Measurements from ENCODE around the gene LRCH4. TPM values are rescaled to one million over a fixed set of nuclear protein-coding genes. Genes with fewer than 3 reads are reported as not detected.
"Not testable (repeated sequence)": the region's sequence is repeated elsewhere in the genome, so short reads cannot be mapped to it uniquely, and the experiment has no call there.

The LRCH4 gene
- total and polyA plus RNA-seq, 2 of the 13 experiments (the other 11 are each of a cell fraction or from before 2014, with no cell fraction given), result 7.0 to 9.3 TPM

GRCh38 chr7:100541309-100541708 is 44.6 kb downstream of the LRCH4 start:
- Histone ChIP-seq H3K4me2 (ENCODE audit: low read depth, low read length) (peak overlapping the region; percentile 86), H3K9ac (ENCODE audit: insufficient read depth, low read depth, low read length) (peak overlapping the region; percentile 50), H3K4me1 (ENCODE audit: insufficient read depth, low read length) (peaks cover 57% of the 10 kb centered on the region), H3K79me2 (ENCODE audit: insufficient read depth, low read length) (peaks cover 51% of the 10 kb centered on the region), H3K4me3 (replicated peaks in 1 of 3; ENCODE audit: insufficient read depth in 1 of 3, low read depth in 2 of 3, low read length in 3 of 3) (peak overlapping the region; percentile 93 to 98 (median 96)), H3K27ac (ENCODE audit: extremely low read length, insufficient read depth, low read length) (peak overlapping the region; percentile 96)
- in situ Hi-C loops (cut with HindIII; ENCODE audit: extremely low pct_ligation_motif_present, low pct_unique_long_range_greater_than_20kb); H3K36me3 ChIP-seq (replicated peaks in 1 of 2; ENCODE audit: control insufficient read depth in 1 of 2, insufficient read depth in 2 of 2, low read length in 2 of 2); H4K20me1 ChIP-seq (ENCODE audit: insufficient read depth, low read length); ATAC-seq; H3K9me3 ChIP-seq (ENCODE audit: low read length); CTCF ChIA-PET (ENCODE audit: low intra/inter-chr PET ratio, low total read pairs); FAIRE-seq; H2AFZ ChIP-seq (ENCODE audit: low read length); BruUV-seq (replicated peaks); H3K27me3 ChIP-seq (ENCODE audit: control insufficient read depth in 1 of 2, insufficient read depth in 2 of 2, low read length in 2 of 2): not testable (repeated sequence)
- POLR2A ChIA-PET, result interaction anchor here (1.9 kb wide), 1 partner anchor 10 kb away, joined by 4 read pairs; no protein-coding TSS in a partner anchor
- 9% methylated on average over 7 of the region's 7 CpGs for WGBS (ENCODE audit: low lambda C conversion rate)
- DNase-seq (ENCODE audit: low spot score), result peak; percentile 17
- intact Hi-C loops (cut with micrococcal nuclease; ENCODE audit: unreplicated experiment), result loop anchor here (2.0 kb wide), 1 partner anchor 17 kb away; no protein-coding TSS in a partner anchor
- TF ChIP-seq SAP130 (CRISPR knock-in tag; IDR thresholded peaks at IDR 0.05; ENCODE audit: low read depth) (peak; percentile 27; the same call in 1 of the 2 replicates), CEBPB (IDR thresholded peaks at IDR 0.05; ENCODE audit: borderline replicate concordance, low read depth, low read length) (peak; percentile 59; the same call in 1 of the 2 replicates), RARA (CRISPR knock-in tag; IDR thresholded peaks at IDR 0.05) (peak; percentile 26; the same call in 1 of the 2 replicates), ZNF790 (CRISPR knock-in tag; IDR thresholded peaks at IDR 0.05; ENCODE audit: borderline replicate concordance) (0 out of 2 replicates have a peak, but pooled peaks have one; percentile 11), NR2F6 (IDR thresholded peaks at IDR 0.05) (0 out of 2 replicates have a peak, but pooled peaks have one; percentile 38), NR2F6 (CRISPR knock-in tag; IDR thresholded peaks at IDR 0.05) (peak; percentile 23; the same call in 1 of the 2 replicates), THRA (CRISPR knock-in tag; IDR thresholded peaks at IDR 0.05; ENCODE audit: borderline replicate concordance) (peak; percentile 67; the same call in 1 of the 2 replicates), MED1 (CRISPR knock-in tag; IDR thresholded peaks at IDR 0.05) (peak; percentile 28; the same call in 1 of the 2 replicates), HDAC1 (CRISPR knock-in tag; IDR thresholded peaks at IDR 0.05) (0 out of 2 replicates have a peak, but pooled peaks have one; percentile 30), ZBTB10 (CRISPR knock-in tag; IDR thresholded peaks at IDR 0.05; ENCODE audit: borderline replicate concordance) (0 out of 2 replicates have a peak, but pooled peaks have one; percentile 16), BORCS8-MEF2B (CRISPR knock-in tag; IDR thresholded peaks at IDR 0.05) (0 out of 2 replicates have a peak, but pooled peaks have one; percentile 24), ARID4A (CRISPR knock-in tag; IDR thresholded peaks at IDR 0.05; ENCODE audit: borderline replicate concordance) (peak; percentile 42; the same call in 1 of the 2 replicates), CEBPG (CRISPR knock-in tag; IDR thresholded peaks at IDR 0.05) (peak; percentile 79), RXRB (CRISPR knock-in tag; IDR thresholded peaks at IDR 0.05; ENCODE audit: borderline replicate concordance) (peak; percentile 41; the same call in 1 of the 2 replicates)
- TF ChIP-seq, protein P1, sequence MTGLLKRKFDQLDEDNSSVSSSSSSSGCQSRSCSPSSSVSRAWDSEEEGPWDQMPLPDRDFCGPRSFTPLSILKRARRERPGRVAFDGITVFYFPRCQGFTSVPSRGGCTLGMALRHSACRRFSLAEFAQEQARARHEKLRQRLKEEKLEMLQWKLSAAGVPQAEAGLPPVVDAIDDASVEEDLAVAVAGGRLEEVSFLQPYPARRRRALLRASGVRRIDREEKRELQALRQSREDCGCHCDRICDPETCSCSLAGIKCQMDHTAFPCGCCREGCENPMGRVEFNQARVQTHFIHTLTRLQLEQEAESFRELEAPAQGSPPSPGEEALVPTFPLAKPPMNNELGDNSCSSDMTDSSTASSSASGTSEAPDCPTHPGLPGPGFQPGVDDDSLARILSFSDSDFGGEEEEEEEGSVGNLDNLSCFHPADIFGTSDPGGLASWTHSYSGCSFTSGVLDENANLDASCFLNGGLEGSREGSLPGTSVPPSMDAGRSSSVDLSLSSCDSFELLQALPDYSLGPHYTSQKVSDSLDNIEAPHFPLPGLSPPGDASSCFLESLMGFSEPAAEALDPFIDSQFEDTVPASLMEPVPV (CRISPR knock-in tag; IDR thresholded peaks at IDR 0.05), result 0 out of 2 replicates have a peak, but pooled peaks have one; percentile 24

All from HepG2 (cell line).